OCI-LY1 (cell line): ENCODE results near the gene TUBA3C.

Experiments used
- H2AFZ ChIP-seq: fragments of 200-600 bp; sonication (generic), shearing (Covaris generic); 2 replicates; pipeline ENCODE4 v1.6.0; 2014; ENCODE audit warnings: antibody characterized with exemption, mild to moderate bottlenecking, low read length
- H3F3A ChIP-seq: fragments of 200-600 bp; sonication (generic), shearing (Covaris generic); 2 replicates; pipeline ENCODE4 v1.6.0; 2014; ENCODE audit warnings: mild to moderate bottlenecking, antibody characterized with exemption, low read length, moderate library complexity; ENCODE audit not compliant: insufficient read depth
- H3K27ac ChIP-seq: fragments of 200-600 bp; sonication (generic); 2 replicates; pipeline ENCODE4 v1.5.1; 2014; ENCODE audit warnings: low read length, mixed run types, mild to moderate bottlenecking, low read depth; ENCODE audit not compliant: poor library complexity, severe bottlenecking
- H3K27me3 ChIP-seq: fragments of 200-600 bp; sonication (generic); 2 replicates; pipeline ENCODE4 v1.6.0; 2014; ENCODE audit warnings: antibody characterized with exemption, mild to moderate bottlenecking, low read length, moderate library complexity; ENCODE audit not compliant: insufficient read depth
- H3K36me3 ChIP-seq: fragments of 200-600 bp; sonication (generic); 2 replicates; pipeline ENCODE4 v1.6.1; 2014; ENCODE audit warnings: mild to moderate bottlenecking, antibody characterized with exemption, low read length, moderate library complexity, mixed read lengths; ENCODE audit not compliant: insufficient read depth
- H3K4me1 ChIP-seq: fragments of 200-600 bp; sonication (generic); 2 replicates; pipeline ENCODE4 v1.5.1; 2014; ENCODE audit warnings: mild to moderate bottlenecking, low read length, moderate library complexity; ENCODE audit not compliant: insufficient read depth, severe bottlenecking
- H3K4me2 ChIP-seq: fragments of 200-600 bp; sonication (generic), shearing (Covaris generic); 2 replicates; pipeline ENCODE4 v1.6.1; 2014; ENCODE audit warnings: low read length
- H3K4me3 ChIP-seq: fragments of 200-600 bp; sonication (generic); 2 replicates; pipeline ENCODE4 v1.5.1; 2014; ENCODE audit warnings: low read length, low read depth, mild to moderate bottlenecking, mixed read lengths; ENCODE audit not compliant: poor library complexity, severe bottlenecking
- H3K79me2 ChIP-seq: fragments of 200-600 bp; shearing (Covaris generic); 2 replicates; pipeline ENCODE4 v1.6.1; 2016; ENCODE audit warnings: mixed run types, low read length, mixed read lengths; ENCODE audit not compliant: insufficient read depth
- H3K9ac ChIP-seq: fragments of 200-600 bp; sonication (generic), shearing (Covaris generic); 2 replicates; pipeline ENCODE4 v1.6.1; 2014; ENCODE audit warnings: mild to moderate bottlenecking, low read length, mixed read lengths
- H3K9me2 ChIP-seq: fragments of 200-600 bp; sonication (generic), shearing (Covaris generic); 2 replicates; pipeline ENCODE4 v1.6.1; 2014; ENCODE audit warnings: low read depth, mild to moderate bottlenecking, low read length, mixed read lengths
- H3K9me3 ChIP-seq: fragments of 200-600 bp; shearing (Covaris generic); 2 replicates; pipeline ENCODE4 v1.6.1; 2014; ENCODE audit warnings: low read length, mixed read lengths
- H4K20me1 ChIP-seq: fragments of 200-600 bp; sonication (generic), shearing (Covaris generic); 2 replicates; pipeline ENCODE4 v1.6.0; 2016; ENCODE audit warnings: mild to moderate bottlenecking, low read length; ENCODE audit not compliant: insufficient read depth
- EZH2 ChIP-seq: fragments of 200-600 bp; sonication (generic), shearing (Covaris generic); IDR thresholded peaks from 2 replicates; pipeline ENCODE4 v1.8.0; 2017; ENCODE audit warnings: borderline replicate concordance, mixed run types, mild to moderate bottlenecking, antibody characterized with exemption, low read length, moderate library complexity, mixed read lengths
- TF ChIP-seq, protein P1 (sequence below): fragments of 200-600 bp; sonication (generic), shearing (Covaris generic); IDR thresholded peaks from 2 replicates; pipeline ENCODE4 v1.5.1; 2017; ENCODE audit warnings: mild to moderate bottlenecking, antibody characterized with exemption, low read length, moderate library complexity, mixed read lengths

Gene TUBA3C

DNA sequence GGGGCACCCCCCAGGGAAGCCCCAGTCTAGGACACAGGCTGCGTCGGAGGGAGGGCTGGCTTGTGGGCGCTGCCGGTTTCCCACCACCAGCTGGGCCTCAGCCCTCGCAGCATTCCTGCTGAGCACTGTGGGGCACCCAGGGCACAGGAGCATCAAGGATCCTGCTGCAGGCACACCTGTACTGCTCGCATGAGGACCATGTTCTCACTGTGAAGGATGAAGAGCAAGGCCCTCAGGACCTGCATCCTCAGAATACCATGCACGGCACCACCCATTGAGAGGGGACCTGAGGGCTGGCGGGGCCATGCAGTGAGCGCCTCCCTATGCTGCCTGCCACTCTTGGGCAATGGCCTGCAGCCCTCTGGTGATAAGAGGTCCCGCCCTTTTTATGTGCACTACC, 31.4 kb downstream of the TUBA3C start:
- Histone ChIP-seq H3F3A (no peaks in the 10 kb centered on the region), H3K4me2 (no peak overlapping the region), H4K20me1 (no peaks in the 10 kb centered on the region), H3K4me1 (no peaks in the 10 kb centered on the region), H3K9me3 (0 out of 2 replicates have a peak, but pooled peaks cover 5% of the 10 kb centered on the region), H3K9ac (no peak overlapping the region), H2AFZ (no peak overlapping the region), H3K79me2 (no peaks in the 10 kb centered on the region), H3K9me2 (no peaks in the 10 kb centered on the region), H3K36me3 (no peaks in the 10 kb centered on the region), H3K27me3 (no peaks in the 10 kb centered on the region), H3K4me3 (no peak overlapping the region), H3K27ac (no peak overlapping the region)
- no peak for TF ChIP-seq EZH2
- TF ChIP-seq, protein P1, sequence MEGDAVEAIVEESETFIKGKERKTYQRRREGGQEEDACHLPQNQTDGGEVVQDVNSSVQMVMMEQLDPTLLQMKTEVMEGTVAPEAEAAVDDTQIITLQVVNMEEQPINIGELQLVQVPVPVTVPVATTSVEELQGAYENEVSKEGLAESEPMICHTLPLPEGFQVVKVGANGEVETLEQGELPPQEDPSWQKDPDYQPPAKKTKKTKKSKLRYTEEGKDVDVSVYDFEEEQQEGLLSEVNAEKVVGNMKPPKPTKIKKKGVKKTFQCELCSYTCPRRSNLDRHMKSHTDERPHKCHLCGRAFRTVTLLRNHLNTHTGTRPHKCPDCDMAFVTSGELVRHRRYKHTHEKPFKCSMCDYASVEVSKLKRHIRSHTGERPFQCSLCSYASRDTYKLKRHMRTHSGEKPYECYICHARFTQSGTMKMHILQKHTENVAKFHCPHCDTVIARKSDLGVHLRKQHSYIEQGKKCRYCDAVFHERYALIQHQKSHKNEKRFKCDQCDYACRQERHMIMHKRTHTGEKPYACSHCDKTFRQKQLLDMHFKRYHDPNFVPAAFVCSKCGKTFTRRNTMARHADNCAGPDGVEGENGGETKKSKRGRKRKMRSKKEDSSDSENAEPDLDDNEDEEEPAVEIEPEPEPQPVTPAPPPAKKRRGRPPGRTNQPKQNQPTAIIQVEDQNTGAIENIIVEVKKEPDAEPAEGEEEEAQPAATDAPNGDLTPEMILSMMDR: no peak

DNA sequence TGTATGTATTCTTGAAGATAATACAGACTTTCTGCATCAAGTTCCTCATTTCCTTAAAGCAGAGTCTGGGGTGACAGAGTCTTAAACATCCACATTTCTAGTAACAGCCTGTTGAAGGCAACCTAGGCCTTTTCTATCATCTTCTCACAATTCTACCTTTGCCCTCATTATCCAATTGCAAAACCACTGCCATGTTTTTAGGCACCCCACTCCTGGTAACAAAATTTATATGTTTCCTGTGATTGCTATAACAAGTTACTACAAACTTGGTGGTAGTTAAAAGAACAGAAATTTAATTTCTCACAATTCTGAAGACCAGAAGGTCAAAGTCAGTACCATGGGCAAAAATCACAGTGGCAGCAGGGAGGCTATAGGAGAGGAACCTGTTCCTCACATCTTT, 33.1 kb downstream of the TUBA3C start:
- H3K9ac ChIP-seq: no peak overlapping the region
- TF ChIP-seq EZH2: no peak
- TF ChIP-seq, protein P1: no peak
- H3K27me3 ChIP-seq: no peaks in the 10 kb centered on the region
- H3K9me3 ChIP-seq: 0 out of 2 replicates have a peak, but pooled peaks cover 5% of the 10 kb centered on the region
- no peak overlapping the region for H3K4me2 ChIP-seq
- no peaks in the 10 kb centered on the region for H3K9me2 ChIP-seq
- H4K20me1 ChIP-seq: no peaks in the 10 kb centered on the region
- H3K4me3 ChIP-seq: no peak overlapping the region
- H3F3A ChIP-seq: no peaks in the 10 kb centered on the region
- H3K36me3 ChIP-seq: no peaks in the 10 kb centered on the region
- no peaks in the 10 kb centered on the region for H3K79me2 ChIP-seq
- H2AFZ ChIP-seq: no peak overlapping the region
- H3K4me1 ChIP-seq: no peaks in the 10 kb centered on the region
- H3K27ac ChIP-seq: no peak overlapping the region
